ACC112 (cell line): ENCODE data around the gene KCNRG.
A peak's percentile ranks its signal among the peaks of the same experiment; 100 is the strongest.

Experiments used
- H2AFZ ChIP-seq: fragments of 200-600 bp; sonication (generic); one replicate; pipeline ENCODE4 v1.6.0; 2017; ENCODE audit warnings: antibody characterized with exemption, low read length; ENCODE audit not compliant: unreplicated experiment
- H3K27ac ChIP-seq: fragments of 200-600 bp; sonication (generic); 2 replicates; pipeline ENCODE4 v1.5.1; 2014; ENCODE audit warnings: low read depth, mild to moderate bottlenecking, antibody characterized with exemption, low read length, moderate library complexity
- H3K27me3 ChIP-seq: fragments of 200-600 bp; sonication (generic); 2 replicates; pipeline ENCODE4 v1.6.1; 2014; ENCODE audit warnings: mild to moderate bottlenecking, antibody characterized with exemption, low read length, moderate library complexity, mixed read lengths; ENCODE audit not compliant: insufficient read depth
- H3K36me3 ChIP-seq: fragments of 200-600 bp; sonication (generic); 2 replicates; pipeline ENCODE4 v1.6.1; 2016; ENCODE audit warnings: mild to moderate bottlenecking, antibody characterized with exemption, low read length, moderate library complexity, mixed read lengths; ENCODE audit not compliant: insufficient read depth
- H3K4me1 ChIP-seq: fragments of 200-600 bp; sonication (generic); one replicate; pipeline ENCODE4 v1.6.1; 2016; ENCODE audit warnings: low read length, mixed read lengths; ENCODE audit not compliant: insufficient read depth, unreplicated experiment, control insufficient read depth
- H3K4me3 ChIP-seq: fragments of 200-600 bp; sonication (generic); 2 replicates; pipeline ENCODE4 v1.5.1; 2014; ENCODE audit warnings: mild to moderate bottlenecking, low read depth, low read length
- H3K79me2 ChIP-seq: fragments of 200-600 bp; sonication (generic); one replicate; pipeline ENCODE4 v1.6.0; 2016; ENCODE audit warnings: low read length; ENCODE audit not compliant: control insufficient read depth, unreplicated experiment, insufficient read depth

The KCNRG gene

GRCh38 chr13:50012396-50013169 is 2.7 kb upstream of the KCNRG start:
- peaks cover 11% of the 10 kb centered on the region for H3K4me1 ChIP-seq
- H3K36me3 ChIP-seq = peaks cover 5% of the 10 kb centered on the region; the same call in 1 of the 2 replicates
- H3K4me3 ChIP-seq = no peak overlapping the region
- no peak overlapping the region for H3K27ac ChIP-seq
- H3K27me3 ChIP-seq = no peaks in the 10 kb centered on the region
- no peak overlapping the region for H2AFZ ChIP-seq
- peaks cover 17% of the 10 kb centered on the region for H3K79me2 ChIP-seq

DNA sequence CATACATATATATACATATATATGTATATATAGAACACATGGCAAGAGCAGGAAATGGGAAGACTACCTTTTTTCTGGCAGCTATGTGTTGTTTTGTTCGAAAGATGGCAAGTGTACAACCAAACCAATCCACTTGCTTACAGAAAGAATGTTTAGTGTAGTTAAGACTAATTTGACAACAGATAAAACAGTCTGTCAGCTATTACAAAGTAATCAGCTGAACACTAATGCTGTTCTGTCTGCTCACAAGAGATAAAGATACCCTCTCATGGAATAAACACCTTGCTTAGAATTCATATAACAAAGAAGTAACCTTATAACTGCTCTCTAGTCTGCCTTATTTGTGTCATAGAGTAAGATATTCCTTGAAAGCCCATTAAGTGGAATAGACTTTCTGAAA is 858 bp upstream of the KCNRG start:
- no peak overlapping the region for H3K4me3 ChIP-seq
- peaks cover 11% of the 10 kb centered on the region; the same call in 1 of the 2 replicates for H3K36me3 ChIP-seq
- no peaks in the 10 kb centered on the region for H3K27me3 ChIP-seq
- 0 out of 2 replicates have a peak overlapping the region, but pooled peaks have one; percentile 25 for H3K27ac ChIP-seq
- peaks cover 21% of the 10 kb centered on the region for H3K4me1 ChIP-seq
- no peak overlapping the region for H2AFZ ChIP-seq
- peaks cover 11% of the 10 kb centered on the region for H3K79me2 ChIP-seq

DNA sequence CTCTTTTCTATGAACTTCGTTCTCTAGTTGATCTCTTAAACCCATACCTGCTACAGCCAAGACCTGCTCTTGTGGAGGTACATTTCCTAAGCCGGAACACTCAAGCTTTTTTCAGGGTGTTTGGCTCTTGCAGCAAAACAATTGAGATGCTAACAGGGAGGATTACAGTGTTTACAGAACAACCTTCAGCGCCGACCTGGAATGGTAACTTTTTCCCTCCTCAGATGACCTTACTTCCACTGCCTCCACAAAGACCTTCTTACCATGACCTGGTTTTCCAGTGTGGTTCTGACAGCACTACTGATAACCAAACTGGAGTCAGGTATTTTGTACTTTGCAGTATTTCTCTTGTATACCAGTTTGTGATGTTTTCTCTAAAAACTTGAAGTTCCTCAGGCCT is 506 bp downstream of the KCNRG start:
- no peak overlapping the region for H3K4me3 ChIP-seq
- H2AFZ ChIP-seq = no peak overlapping the region
- H3K36me3 ChIP-seq = peaks cover 10% of the 10 kb centered on the region; the same call in 1 of the 2 replicates
- H3K4me1 ChIP-seq = peaks cover 21% of the 10 kb centered on the region
- peaks cover 7% of the 10 kb centered on the region for H3K79me2 ChIP-seq
- no peaks in the 10 kb centered on the region for H3K27me3 ChIP-seq
- peak overlapping the region; percentile 7; the same call in 1 of the 2 replicates for H3K27ac ChIP-seq

DNA sequence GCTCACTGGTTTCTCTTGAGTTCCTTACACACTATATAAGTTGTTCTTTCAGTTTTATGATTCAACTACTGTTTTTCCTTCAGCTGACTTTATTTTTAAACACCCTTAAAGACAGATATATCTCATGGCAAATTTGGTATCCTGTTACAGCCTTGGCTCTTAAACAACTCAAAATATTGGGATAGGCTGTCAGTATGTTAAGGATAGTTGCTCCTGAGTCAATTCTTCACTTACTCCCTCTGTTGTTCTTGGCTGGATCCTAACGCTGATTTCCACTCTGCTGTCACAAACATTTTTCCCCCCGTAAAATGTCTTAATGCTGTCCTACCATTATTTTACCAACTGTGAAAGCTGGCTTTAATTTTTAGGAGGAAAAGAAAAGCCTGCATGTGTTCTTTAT is 1.2 kb downstream of the KCNRG start:
- Histone ChIP-seq H2AFZ (no peak overlapping the region), H3K27ac (peak overlapping the region; percentile 7; the same call in 1 of the 2 replicates), H3K4me3 (no peak overlapping the region), H3K4me1 (peaks cover 21% of the 10 kb centered on the region), H3K36me3 (peaks cover 5% of the 10 kb centered on the region; the same call in 1 of the 2 replicates), H3K27me3 (no peaks in the 10 kb centered on the region), H3K79me2 (peaks cover 7% of the 10 kb centered on the region)

DNA sequence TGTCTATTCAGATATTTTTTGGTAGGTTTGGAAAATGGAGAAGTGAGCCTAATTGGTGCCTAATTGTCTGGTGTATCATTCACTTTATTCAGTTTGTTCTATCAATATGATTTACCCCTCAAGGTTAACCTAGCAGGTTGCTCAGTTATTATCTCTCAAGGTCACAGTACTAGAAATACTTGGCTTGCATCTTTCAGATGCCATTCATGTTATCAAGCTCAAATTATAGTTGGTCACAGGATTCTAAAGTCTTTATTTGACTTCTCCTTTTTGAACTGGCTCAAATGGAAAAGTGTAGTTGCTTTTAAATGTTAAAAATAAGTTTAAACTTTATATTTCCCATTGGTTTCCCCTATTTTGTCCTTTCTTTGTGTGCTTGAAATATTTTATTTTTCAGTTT is 2.6 kb downstream of the KCNRG start:
- Histone ChIP-seq H3K79me2 (peaks cover 7% of the 10 kb centered on the region), H2AFZ (no peak overlapping the region), H3K27ac (no peak overlapping the region), H3K27me3 (no peaks in the 10 kb centered on the region), H3K4me3 (no peak overlapping the region), H3K36me3 (peaks cover 9% of the 10 kb centered on the region; the same call in 1 of the 2 replicates), H3K4me1 (peaks cover 21% of the 10 kb centered on the region)

GRCh38 chr13:50025436-50025835 is 10.2 kb downstream of the KCNRG start:
- no peak overlapping the region for H3K4me3 ChIP-seq
- H3K27ac ChIP-seq = no peak overlapping the region
- H3K4me1 ChIP-seq = no peaks in the 10 kb centered on the region
- no peak overlapping the region for H2AFZ ChIP-seq
- H3K79me2 ChIP-seq = no peaks in the 10 kb centered on the region
- no peaks in the 10 kb centered on the region for H3K27me3 ChIP-seq
- peaks cover 11% of the 10 kb centered on the region; the same call in 1 of the 2 replicates for H3K36me3 ChIP-seq

DNA sequence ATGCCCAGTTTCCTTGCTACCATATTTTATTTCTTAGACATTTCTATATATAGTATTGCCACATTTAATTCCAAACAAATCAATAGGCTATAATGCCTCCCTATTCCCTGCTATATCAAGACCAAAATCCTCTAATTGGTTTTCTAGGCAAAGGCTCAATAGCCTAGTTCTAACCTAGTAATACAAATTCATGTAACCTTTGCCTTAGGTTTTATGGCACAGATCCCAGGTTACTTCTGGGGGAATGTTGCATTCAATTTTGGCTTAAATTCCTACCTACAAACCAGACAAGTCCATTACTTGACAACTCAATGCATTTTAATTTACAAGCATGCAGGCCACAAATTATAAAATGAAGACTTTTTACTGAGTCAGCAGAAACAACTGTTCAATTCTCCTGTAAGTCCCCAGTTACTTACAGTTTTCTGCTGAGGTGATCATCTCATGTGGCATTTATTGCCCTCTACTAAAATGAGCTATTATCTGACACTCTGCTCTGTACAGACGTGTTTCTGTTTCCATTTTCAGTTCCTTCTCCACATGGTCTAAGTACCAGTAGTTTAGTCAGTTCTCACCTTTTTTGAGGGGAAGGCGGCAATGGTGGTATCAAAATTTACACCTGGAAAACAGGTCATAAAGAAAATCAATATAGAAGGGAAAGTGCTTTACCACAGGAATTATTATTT is 11.7 kb downstream of the KCNRG start:
- Histone ChIP-seq H3K79me2 (no peaks in the 10 kb centered on the region), H3K27me3 (no peaks in the 10 kb centered on the region), H2AFZ (no peak overlapping the region), H3K27ac (no peak overlapping the region), H3K4me1 (no peaks in the 10 kb centered on the region), H3K36me3 (peaks cover 11% of the 10 kb centered on the region; the same call in 1 of the 2 replicates), H3K4me3 (no peak overlapping the region)

DNA sequence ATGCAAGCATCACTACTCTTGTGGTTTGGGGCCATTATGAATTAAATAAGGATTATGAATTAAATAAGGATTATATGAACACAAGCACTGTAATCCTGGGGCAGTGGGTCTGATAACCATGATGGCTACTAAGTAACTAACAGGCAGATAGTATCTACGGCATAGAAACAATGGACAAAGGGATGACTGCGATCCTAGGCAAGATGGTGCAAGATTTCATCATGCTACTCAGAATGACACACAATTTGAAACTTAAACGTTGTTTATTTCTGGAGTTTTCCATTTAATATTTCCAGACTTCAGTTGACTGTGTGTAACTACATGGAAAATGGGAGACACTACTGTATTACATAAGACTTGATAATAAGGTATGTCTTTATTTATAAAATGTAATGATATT is 15.1 kb downstream of the KCNRG start:
- Histone ChIP-seq H3K27ac (no peak overlapping the region), H3K36me3 (0 out of 2 replicates have a peak, but pooled peaks cover 5% of the 10 kb centered on the region)

DNA sequence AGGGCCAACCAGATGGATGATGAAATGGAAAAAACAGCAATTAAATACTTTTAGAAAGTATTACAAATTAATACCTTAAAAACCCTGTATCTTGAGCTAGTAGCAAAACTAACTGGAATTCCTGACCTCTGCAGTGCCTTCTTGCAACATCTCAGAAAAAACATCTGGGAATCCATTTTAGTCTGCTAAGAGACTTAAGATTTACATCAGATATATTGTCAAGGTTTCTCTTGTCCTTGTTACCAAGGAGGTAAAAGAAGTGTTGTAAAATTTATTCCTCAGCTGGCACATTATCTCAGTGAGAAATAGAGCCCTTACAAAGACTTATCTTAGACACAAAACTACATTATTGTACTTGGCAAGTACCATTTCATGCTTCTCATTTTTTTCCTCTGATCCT is 18.5 kb downstream of the KCNRG start:
- Histone ChIP-seq H2AFZ (no peak overlapping the region), H3K27me3 (no peaks in the 10 kb centered on the region), H3K4me3 (no peak overlapping the region), H3K36me3 (no peaks in the 10 kb centered on the region), H3K4me1 (no peaks in the 10 kb centered on the region), H3K79me2 (no peaks in the 10 kb centered on the region), H3K27ac (no peak overlapping the region)

More for the DNA sequence above, 15.1 kb downstream of the KCNRG start:
- no peaks in the 10 kb centered on the region for H3K79me2 ChIP-seq
- no peaks in the 10 kb centered on the region for H3K27me3 ChIP-seq
- no peak overlapping the region for H3K4me3 ChIP-seq
- H2AFZ ChIP-seq = no peak overlapping the region
- no peaks in the 10 kb centered on the region for H3K4me1 ChIP-seq

DNA sequence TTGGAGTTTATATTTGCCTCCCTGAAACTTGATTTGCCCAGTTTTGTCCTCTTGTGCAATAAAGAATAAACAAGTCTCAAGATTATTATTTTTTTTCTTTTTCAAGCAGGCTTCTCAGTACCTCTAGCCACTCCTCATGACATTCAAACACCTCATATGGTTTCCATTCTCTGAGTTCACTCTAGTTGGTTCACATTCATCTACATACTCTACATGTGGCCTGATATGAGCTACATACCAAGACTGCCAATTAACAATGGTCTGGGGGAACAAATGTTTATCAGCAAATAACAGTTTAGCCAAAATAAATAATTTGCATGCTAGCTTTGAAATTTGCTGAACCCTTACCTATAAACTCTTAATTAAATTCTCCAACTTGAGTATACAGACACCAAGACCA is 22.5 kb downstream of the KCNRG start:
- Histone ChIP-seq H3K79me2 (no peaks in the 10 kb centered on the region), H3K27ac (no peak overlapping the region), H3K27me3 (no peaks in the 10 kb centered on the region), H3K4me3 (no peak overlapping the region), H3K36me3 (no peaks in the 10 kb centered on the region; the same call in 1 of the 2 replicates), H3K4me1 (no peaks in the 10 kb centered on the region), H2AFZ (no peak overlapping the region)
